ENCODE data around the gene LTBP1. TPM values are rescaled to one million over a fixed set of nuclear protein-coding genes. Genes with fewer than 3 reads are reported as not detected.
A peak's percentile ranks its signal among the peaks of the same experiment; 100 is the strongest.

Gene LTBP1, protein sequence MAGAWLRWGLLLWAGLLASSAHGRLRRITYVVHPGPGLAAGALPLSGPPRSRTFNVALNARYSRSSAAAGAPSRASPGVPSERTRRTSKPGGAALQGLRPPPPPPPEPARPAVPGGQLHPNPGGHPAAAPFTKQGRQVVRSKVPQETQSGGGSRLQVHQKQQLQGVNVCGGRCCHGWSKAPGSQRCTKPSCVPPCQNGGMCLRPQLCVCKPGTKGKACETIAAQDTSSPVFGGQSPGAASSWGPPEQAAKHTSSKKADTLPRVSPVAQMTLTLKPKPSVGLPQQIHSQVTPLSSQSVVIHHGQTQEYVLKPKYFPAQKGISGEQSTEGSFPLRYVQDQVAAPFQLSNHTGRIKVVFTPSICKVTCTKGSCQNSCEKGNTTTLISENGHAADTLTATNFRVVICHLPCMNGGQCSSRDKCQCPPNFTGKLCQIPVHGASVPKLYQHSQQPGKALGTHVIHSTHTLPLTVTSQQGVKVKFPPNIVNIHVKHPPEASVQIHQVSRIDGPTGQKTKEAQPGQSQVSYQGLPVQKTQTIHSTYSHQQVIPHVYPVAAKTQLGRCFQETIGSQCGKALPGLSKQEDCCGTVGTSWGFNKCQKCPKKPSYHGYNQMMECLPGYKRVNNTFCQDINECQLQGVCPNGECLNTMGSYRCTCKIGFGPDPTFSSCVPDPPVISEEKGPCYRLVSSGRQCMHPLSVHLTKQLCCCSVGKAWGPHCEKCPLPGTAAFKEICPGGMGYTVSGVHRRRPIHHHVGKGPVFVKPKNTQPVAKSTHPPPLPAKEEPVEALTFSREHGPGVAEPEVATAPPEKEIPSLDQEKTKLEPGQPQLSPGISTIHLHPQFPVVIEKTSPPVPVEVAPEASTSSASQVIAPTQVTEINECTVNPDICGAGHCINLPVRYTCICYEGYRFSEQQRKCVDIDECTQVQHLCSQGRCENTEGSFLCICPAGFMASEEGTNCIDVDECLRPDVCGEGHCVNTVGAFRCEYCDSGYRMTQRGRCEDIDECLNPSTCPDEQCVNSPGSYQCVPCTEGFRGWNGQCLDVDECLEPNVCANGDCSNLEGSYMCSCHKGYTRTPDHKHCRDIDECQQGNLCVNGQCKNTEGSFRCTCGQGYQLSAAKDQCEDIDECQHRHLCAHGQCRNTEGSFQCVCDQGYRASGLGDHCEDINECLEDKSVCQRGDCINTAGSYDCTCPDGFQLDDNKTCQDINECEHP (N-terminal part only)
- 10 to 100 TPM; 19.4 to 23.1 TPM for total RNA-seq

DNA sequence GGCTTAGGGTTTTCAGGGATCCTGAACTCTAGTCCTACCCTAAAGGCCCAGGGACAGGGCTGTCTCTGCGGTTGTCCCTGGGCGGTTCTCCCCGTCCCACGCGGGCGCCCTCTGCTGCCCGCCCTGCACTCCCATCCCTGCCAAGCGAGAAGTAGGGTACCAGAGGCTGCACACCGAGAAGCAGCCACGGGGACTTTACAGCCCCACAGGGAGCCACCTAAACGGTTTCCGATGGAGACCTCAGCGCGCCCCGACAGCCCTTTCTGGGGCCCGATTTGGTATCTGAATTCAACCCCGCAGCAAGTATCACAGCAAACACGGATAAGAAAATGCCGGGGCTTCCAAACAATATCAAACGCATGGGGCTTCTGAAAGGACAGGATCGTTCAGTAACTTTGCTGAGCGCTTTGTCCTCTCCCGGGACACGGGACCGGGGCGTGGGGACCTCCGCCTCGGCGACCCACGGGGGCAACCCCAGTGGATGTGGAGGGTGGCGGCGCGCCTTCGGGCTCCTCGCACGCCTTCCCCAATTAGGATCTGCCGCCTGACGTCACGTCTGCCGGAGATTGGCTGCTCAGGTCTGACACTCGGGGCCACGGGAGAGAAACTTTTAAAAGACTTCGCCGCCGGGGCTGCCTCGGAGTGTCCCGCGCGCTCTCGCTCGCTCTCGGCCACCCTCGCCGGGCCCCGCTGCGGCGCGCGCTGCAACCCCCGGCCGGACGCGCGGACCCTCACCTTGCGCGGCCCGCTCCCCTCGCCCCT lies at the start of gene LTBP1:
TSS of gene LTBP1 (plus strand) at position 640 of the 762 bp plus-strand sequence. CDS start 372 bp downstream, outside the sequence.
- intact Hi-C loops (cut with DNase I): no loop called here
- Histone ChIP-seq H3K27ac (peak within 1 kb of the TSS; percentile 64), H3K9me3 (no peaks in the 10 kb centered on the region), H3K4me1 (no peaks in the 10 kb centered on the region), H3K27me3 (no peaks in the 10 kb centered on the region), H3K4me3 (peak within 1 kb of the TSS; percentile 81), H3K36me3 (no peaks in the 10 kb centered on the region), H3K9ac (ENCODE audit: low read depth in 2 of 2, low read length in 2 of 2) (peak within 1 kb of the TSS; percentile 75 to 77)
- TF ChIP-seq, protein P1, sequence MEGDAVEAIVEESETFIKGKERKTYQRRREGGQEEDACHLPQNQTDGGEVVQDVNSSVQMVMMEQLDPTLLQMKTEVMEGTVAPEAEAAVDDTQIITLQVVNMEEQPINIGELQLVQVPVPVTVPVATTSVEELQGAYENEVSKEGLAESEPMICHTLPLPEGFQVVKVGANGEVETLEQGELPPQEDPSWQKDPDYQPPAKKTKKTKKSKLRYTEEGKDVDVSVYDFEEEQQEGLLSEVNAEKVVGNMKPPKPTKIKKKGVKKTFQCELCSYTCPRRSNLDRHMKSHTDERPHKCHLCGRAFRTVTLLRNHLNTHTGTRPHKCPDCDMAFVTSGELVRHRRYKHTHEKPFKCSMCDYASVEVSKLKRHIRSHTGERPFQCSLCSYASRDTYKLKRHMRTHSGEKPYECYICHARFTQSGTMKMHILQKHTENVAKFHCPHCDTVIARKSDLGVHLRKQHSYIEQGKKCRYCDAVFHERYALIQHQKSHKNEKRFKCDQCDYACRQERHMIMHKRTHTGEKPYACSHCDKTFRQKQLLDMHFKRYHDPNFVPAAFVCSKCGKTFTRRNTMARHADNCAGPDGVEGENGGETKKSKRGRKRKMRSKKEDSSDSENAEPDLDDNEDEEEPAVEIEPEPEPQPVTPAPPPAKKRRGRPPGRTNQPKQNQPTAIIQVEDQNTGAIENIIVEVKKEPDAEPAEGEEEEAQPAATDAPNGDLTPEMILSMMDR (IDR thresholded peaks at IDR 0.05): peak; percentile 50
- DNase-seq: peak; percentile 84

DNA sequence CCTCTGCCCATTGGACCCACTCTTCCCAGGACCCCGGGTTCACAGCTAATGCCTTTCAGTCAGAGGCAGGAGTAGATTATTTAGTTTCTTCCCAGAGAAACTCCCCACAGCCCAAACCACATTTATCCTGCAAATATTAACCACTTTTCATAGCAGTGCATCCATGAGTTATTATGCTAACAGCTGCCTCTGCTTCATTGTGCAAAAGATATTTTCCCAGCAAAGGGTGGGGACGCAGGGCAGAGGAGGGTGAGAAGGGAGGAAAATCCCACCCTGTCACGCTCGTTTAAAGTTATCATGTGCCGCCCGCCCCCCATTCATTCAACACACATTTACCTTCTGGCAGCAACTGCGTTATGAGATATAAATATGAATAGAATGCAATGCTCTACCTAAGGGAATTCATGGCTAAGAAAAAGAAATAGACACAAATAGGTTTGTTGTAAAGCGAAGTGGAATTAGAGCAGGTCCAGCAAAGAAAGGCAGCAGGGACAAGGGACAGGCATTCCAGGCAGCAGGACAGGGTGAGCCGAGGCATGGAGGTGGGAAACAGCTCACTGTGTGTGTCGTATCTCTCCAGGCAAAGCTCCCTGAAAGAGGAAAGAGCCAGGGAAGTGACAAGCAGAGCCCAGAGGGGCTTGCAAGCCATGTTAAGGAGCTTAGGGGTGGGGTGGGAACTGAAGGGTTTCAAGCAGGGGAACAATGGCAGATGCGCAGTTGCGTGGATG lies 46.3 kb upstream of the LTBP1 start:
- TF ChIP-seq, protein P1 (IDR thresholded peaks at IDR 0.05): no peak
- Histone ChIP-seq H3K9ac (ENCODE audit: low read depth in 2 of 2, low read length in 2 of 2) (no peak overlapping the region), H3K27me3 (no peaks in the 10 kb centered on the region), H3K36me3 (no peaks in the 10 kb centered on the region), H3K27ac (no peak overlapping the region), H3K4me3 (no peak overlapping the region), H3K4me1 (no peaks in the 10 kb centered on the region), H3K9me3 (no peaks in the 10 kb centered on the region)
- no peak for DNase-seq
- intact Hi-C loops (cut with DNase I): no loop called here

DNA sequence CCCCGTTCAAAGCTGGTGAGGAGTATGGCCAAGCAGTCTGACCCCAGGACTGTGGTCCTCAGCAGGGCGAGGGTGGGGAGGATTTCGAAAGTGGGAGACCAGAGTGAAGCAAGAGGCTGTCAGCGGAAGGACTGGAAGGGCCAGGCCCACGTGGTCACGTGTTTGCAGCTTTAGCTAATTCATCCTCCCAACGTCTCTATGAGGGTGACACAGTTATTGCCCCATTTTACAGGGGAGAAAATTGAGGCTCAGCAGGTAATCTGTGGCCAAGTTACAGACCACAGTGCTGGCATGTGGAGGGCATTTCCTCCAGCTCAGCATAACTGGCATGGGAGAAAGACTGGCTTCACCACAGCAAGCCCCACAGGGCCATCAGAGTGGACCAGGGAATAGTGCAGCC lies 45.4 kb upstream of the LTBP1 start:
- H3K9me3 ChIP-seq: no peaks in the 10 kb centered on the region
- TF ChIP-seq, protein P1 (IDR thresholded peaks at IDR 0.05): no peak

DNA sequence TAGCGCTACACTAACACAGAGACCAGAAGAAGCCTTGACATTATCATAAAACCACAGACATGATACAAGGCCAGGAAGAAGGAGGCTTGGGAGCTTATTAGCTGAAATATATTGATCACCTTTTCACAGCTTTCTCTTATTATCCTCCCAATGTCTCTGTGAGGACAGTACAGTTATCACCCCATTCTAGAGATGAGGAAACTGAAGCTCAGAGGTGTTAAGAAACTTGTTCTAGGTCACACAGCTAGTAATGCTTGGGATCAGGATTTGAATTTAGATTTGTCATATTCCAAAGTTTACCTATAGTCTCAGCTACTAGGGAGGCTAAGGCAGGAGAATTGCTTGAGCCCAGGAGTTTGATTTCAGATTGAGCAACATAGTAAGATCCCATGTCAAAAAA lies 44.6 kb upstream of the LTBP1 start:
- TF ChIP-seq, protein P1 (IDR thresholded peaks at IDR 0.05): no peak
- no peak for DNase-seq
- H3K27ac ChIP-seq: no peak overlapping the region
- H3K4me3 ChIP-seq: no peak overlapping the region
- H3K9ac ChIP-seq (ENCODE audit: low read depth in 2 of 2, low read length in 2 of 2): no peak overlapping the region
- no peaks in the 10 kb centered on the region for H3K36me3 ChIP-seq
- H3K27me3 ChIP-seq: no peaks in the 10 kb centered on the region
- intact Hi-C loops (cut with DNase I): no loop called here
- H3K4me1 ChIP-seq: no peaks in the 10 kb centered on the region
- no peaks in the 10 kb centered on the region for H3K9me3 ChIP-seq

More for the DNA sequence above, 45.4 kb upstream of the LTBP1 start:
- Histone ChIP-seq H3K4me1 (no peaks in the 10 kb centered on the region), H3K27me3 (no peaks in the 10 kb centered on the region), H3K4me3 (no peak overlapping the region), H3K9ac (ENCODE audit: low read depth in 2 of 2, low read length in 2 of 2) (no peak overlapping the region), H3K27ac (no peak overlapping the region), H3K36me3 (no peaks in the 10 kb centered on the region)
- intact Hi-C loops (cut with DNase I): no loop called here
- no peak for DNase-seq
